Transverse colon (tissue), 4 donors: ENCODE measurements around the gene TPCN2.

ENCODE experiments used
- POLR2A ChIP-seq: fragments of 450-650 bp; IDR thresholded peaks from one replicate; pipeline ENCODE4 v1.6.1; 2016; ENCODE audit warnings: antibody characterized with exemption, mild to moderate bottlenecking, moderate library complexity
- POLR2AphosphoS5 ChIP-seq, 3 donors: sonication (generic); formaldehyde crosslinking; IDR thresholded peaks; one replicate each; pipeline ENCODE4 v1.6.1; 2016; ENCODE audit warnings: antibody characterized with exemption in 3 of 3
- TF ChIP-seq, protein P1 (sequence below), 5 experiments: fragments of 200-600 bp in 3 of 5; fragments of 450-650 bp in 2 of 5; sonication (generic) in 3 of 5; IDR thresholded peaks; 1 replicate in 2 of 5; 2 replicates in 3 of 5; pipeline ENCODE4 v1.5.1; 2016 to 2017; ENCODE audit warnings: antibody characterized with exemption in 5 of 5, inconsistent platforms in 3 of 5, mild to moderate bottlenecking in 2 of 5, moderate library complexity in 1 of 5

DNA sequence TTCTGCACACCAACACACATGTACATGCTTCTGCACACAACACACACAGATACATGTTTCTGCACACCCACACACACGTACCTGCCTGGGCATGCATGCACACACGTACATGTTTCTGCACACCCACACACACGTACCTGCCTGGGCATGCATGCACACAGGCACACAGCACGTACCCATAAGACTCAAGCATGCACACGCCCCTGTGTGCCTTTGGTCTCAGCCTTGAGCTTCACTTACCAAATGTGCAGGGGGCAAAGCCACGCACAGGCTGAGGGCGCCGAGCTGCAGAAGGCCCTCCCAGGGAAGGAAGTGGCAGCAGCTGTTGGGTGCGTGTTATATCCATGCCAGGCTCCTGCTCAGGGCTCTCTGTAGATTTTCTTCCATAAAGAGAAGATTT, 72.3 kb downstream of the TPCN2 start:
- TF ChIP-seq, protein P1, sequence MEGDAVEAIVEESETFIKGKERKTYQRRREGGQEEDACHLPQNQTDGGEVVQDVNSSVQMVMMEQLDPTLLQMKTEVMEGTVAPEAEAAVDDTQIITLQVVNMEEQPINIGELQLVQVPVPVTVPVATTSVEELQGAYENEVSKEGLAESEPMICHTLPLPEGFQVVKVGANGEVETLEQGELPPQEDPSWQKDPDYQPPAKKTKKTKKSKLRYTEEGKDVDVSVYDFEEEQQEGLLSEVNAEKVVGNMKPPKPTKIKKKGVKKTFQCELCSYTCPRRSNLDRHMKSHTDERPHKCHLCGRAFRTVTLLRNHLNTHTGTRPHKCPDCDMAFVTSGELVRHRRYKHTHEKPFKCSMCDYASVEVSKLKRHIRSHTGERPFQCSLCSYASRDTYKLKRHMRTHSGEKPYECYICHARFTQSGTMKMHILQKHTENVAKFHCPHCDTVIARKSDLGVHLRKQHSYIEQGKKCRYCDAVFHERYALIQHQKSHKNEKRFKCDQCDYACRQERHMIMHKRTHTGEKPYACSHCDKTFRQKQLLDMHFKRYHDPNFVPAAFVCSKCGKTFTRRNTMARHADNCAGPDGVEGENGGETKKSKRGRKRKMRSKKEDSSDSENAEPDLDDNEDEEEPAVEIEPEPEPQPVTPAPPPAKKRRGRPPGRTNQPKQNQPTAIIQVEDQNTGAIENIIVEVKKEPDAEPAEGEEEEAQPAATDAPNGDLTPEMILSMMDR (IDR thresholded peaks at IDR 0.05): no peak
- TF ChIP-seq POLR2A (no peak), POLR2AphosphoS5 (IDR thresholded peaks at IDR 0.05) (no peak)
